ENCODE results near the gene KCNQ5.
"Not testable (repeated sequence)": the region's sequence is repeated elsewhere in the genome, so short reads cannot be mapped to it uniquely, and the experiment has no call there.

KCNQ5 gene

DNA sequence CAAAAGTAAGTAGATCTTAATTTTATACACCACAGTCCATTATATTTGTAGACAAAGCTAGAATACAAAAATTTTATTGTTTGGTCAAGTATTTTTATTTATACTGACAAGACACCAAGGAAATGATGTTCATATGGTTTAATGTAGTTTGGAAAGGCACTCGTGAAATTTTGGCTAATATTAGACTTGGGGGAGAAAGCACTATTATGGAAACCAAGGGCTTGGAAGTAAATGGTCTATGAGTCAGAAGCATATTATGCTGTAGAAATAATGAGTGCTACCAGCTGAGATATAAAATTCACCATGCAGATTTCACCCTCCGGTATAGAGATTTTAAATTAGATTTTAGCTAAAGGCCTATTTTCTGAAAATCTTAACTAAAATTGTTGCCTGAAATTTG lies 233.6 kb downstream of the KCNQ5 start:
- DNase-seq: no peak

DNA sequence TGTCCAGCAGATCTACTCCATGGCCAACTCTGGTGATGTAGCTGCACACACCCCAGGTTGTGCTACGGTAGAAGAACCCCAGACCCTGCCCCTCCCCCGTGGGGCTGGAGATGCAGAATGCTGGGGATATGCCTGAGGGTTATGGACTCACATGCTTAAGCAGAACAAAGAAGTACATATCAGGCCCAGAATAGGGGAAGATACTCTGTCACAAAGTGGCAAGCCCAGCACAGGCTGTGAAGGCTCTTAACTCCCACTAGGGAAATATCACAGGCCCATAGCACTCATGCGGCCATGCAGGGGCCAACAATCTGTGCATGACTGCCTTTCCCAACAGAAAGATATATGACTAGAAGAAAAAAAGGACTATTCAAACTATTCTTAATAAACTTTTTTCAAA lies 234.9 kb downstream of the KCNQ5 start:
- DNase-seq: no peak

DNA sequence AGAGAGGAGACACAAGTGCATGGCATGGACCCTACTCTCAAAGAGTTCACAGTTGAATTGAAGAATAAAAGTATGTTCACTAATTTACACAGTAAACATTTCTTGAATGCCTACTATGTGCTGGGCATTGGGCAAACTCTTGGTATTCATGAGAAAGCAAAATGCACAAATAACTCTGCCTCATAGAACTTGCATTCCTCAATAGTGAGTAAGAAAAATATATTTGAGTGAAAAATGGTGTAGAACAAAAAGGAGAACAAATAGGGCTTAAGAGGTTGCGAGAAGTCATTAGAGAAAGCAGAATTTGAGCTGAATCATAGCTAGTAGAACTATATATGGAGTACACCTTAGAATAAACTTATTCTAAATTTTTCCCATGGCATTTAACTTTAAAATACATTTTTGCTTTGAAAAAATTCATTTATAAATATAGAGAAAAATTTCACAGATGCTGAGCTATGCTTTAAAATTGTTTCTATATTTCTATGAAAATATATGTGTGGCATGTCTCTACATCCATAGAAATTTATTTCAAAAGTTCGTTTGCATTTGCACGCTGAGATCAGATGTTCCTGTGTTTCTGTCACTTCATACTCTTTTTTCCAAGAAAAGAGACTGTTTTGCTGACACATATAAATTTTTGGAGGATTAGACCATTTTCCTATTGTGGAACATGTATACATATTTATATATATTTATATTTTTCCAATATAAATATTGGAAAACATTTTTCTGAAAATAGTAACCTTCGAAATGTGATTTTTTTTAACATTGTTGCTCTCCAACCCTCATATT lies 236.1 kb downstream of the KCNQ5 start:
- peak; percentile 54 for DNase-seq

DNA sequence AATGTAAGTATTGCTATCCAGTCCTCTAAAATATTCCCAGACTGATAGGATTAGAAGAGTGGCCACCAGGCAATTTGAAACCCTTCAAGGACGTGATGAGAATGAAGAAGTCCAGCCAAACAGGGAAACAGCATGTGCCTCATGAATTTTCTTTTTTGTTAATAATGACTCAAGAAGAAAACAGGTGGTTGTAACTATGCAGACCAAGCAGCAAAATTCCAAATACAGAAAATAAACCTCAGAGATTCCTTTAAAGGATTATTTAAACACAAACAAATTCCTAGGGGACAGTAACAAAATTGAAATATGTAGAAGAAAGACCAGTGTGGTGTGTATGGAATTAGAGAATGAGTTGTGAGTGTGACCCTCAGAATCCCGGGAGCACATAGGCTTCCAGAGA lies 239.2 kb downstream of the KCNQ5 start:
- DNase-seq: no peak

DNA sequence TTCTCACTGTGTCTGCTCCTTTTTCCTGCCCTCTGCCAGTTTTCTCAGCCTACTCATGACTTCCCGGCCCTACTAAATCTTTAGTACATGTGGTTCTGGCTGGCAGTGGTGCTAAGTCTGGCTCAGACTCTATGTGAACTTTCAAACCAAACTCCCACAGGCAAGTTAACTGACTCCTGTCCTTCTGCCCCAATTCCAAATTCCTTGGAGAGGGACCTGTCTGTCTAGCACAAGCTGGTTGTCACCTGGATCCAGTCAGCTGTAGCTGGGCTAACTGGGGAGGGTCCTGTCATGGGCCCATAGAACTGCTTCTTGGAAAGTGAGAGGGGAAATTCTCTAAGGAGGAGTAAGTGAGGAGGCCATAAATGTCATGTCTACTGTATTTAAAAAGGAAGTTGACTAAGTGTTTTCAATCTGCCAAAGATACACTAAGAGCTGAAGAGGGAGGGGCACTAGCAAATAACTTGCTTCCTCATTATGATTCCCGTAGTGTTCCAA lies 240.1 kb downstream of the KCNQ5 start:
- peak; percentile 76 for DNase-seq

DNA sequence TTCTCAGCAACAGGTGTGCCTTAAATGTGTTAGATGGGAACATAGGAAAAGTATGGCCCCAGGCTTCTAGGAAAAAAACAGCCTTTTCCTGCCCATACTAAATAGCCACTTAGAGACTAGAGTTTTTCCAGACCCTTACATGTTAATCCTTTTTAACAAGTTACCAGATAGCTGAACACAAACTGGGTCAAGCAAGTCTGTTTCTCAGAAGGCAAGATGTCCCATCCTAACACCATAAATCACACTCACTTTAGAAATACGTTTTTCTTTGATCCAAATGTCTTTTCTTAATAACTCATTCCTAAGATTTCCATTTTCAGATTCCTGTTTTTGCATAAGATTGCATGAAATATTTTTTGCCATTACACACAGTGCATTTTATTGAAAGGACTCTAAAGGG lies 241.3 kb downstream of the KCNQ5 start:
- no peak for DNase-seq

DNA sequence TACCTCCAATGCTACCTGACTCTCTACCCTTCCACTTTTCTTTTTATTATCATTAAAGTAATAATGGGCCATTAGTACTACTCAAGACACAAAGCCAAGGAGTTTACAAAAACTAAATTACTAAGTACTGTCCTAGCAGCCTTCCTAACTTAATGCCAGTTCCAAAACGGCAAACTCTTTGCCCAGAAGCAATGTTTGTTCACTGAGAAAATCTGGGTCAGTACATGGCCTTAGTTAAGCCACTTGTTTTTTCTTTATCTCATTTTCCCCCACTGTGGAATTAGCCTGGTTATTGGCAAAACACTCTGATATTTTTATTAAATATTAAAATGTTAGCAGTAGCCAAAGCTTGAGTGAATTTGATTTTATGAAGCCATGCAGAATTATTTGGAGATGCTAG lies 242.4 kb downstream of the KCNQ5 start:
- no peak for DNase-seq

DNA sequence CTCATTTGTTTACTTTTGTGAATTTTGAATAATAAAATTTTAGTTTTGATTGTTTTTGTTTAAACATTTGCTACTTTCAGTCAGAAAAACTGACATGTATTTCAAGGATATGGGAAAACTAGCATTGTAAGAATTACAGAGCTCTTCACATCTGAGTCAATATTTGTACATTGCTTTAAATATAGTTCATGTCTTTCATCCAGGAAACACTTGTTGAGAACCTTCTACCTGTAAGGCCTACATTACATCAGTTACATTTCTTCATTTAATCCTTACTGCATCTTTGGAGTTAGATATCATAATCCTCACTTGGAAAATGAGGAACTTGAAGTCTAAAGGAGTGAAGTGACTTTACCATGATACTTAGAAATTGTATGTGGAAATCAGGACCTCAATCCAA lies 242.9 kb downstream of the KCNQ5 start:
- no peak for DNase-seq

DNA sequence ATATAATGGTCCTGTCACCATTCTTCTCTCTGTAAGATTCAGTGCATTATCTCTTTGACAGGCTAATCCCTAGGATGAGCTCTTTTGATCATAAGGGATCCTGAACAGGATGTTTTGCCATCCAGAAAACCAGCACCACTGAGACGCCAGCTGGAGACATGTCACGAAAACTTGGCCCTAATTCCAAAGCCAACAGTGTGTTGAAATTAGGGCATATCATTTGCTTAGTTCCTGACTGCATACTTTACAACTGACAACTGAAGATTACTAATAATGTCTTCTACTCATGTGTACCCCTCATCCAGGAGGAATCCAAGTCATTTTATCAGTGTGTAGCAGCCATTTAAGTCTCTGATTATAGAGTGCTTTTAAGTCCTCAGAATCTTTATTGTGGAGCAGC lies 243.6 kb downstream of the KCNQ5 start:
- DNase-seq: peak; percentile 51

DNA sequence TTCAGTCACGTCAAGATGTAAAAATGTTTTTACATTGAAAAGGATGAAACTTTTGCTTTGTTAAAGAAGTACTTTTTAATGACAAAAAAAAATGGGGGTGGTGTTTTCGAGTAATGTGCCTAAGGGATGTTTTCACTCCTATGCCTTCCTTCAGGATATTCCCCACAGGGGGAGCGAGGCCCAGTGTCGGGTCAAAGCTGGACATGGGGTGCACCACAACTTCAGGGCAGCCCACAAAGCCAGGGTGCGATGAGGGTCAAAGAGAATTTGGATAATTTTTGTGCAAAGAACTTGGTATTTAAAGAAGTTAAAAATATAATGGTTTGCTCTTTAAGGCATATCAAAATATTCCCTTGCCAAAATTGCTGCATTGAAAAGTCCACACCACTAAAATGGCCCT lies 247.8 kb downstream of the KCNQ5 start:
- DNase-seq: no peak

DNA sequence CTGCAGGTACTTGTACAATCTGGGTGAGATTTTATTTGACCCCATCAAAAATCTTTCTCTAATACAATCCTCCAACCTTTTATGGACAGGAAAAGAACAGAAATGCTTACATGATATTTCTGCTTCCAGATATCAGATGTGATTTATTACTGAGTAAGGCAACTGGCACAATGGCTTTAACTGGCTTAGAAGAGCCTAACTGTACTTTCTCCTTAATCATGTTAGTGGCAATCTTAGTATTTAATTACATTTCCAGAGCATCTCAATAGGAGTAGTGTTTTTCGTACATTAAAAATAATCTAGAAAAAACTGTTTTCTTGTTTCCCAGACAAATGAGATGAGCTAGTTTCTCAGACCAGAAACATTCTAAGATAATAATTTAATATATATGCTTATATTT lies 251.6 kb downstream of the KCNQ5 start:
- DNase-seq: no peak

DNA sequence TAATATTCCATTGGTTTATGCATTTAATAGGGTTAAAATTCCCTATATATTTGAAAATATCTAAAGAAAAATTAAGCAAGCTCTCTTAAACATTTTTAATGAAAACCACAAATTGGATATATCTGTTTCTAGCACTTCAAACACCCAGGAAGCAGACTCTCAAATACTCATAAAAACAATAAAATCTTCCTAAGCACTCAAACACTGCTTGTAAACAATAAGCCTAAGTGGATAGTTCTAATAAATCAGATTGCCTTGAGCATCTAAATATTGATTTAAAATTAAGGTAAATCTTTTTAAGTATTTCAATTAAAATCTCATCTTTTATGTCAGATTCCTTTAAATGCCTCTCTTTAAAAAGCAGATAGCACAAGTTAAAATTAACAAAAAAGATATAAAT lies 254.4 kb downstream of the KCNQ5 start:
- DNase-seq: no peak

DNA sequence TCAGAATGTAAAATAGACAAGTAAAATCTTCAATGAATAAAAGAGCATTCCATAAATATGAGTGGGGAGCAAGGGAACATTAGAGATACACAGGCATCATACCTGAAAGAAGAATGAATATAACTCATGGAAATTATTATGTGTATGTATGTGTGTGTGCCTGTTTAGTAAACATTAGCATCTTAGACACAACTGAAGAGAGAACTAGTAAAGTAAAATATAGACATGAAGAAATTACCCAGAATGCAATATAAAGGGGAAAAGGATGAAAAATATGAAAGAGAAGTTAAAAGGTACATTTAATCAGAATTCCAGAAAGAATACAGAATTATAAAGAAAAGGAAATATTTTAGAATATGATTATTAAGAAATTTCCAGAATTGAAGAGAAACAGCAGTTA lies 264.3 kb downstream of the KCNQ5 start:
- DNase-seq: no peak

DNA sequence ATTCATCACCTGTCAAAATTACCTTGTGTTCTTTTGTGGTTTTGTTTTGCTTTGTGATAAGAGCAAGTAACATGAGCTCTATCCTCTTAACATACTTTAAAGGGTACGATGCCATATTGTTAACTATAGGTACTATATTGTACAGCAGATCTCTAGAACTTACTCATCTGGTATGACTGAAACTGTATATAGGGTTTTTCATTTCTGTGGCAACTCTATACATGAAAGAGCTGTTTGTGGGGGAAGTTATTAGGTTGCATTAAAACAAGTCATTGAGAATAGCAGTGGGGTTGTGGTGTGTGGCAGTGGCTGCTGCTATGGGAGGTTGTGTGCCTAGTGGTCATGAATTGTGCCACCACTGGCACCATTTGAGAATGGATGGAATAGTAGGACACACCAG lies 268.4 kb downstream of the KCNQ5 start:
- no peak for DNase-seq

DNA sequence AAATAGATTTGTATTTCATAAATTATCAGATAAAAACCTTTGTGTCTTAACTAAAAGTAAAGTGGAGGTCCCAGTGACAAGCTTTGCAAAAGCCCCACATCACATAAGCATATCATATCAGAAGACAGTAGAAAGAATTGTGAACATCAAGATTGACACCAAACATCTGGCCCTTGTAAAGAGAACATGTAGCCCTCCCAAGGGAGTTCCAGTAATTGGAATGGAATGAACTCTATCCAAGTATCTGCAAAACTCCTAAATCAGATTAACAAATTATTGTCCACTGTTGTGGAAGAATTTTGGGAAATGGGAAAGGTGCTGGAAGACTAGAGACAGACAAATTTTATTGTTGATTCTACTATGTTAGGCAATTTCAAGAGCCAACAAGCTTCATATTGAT lies 268.8 kb downstream of the KCNQ5 start:
- no peak for DNase-seq

DNA sequence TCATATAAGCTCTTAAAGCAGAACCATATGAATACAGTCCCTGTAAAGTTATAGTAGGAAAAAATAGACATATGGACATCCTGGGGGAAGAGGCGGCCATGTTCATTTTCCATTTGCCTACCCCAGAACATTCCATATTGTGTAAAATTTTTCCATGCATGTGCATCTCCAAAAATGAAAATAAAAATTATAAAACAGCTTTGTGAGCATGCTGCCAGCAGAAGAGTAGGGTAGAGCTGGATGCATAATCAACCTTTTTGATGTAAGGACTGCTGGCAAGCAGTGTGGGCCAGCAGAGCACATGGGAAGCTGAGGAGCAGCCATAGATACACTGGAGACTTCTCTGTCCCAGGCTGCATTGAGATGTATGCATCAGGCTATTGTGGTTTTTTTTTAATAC lies 271.0 kb downstream of the KCNQ5 start:
- no peak for DNase-seq

DNA sequence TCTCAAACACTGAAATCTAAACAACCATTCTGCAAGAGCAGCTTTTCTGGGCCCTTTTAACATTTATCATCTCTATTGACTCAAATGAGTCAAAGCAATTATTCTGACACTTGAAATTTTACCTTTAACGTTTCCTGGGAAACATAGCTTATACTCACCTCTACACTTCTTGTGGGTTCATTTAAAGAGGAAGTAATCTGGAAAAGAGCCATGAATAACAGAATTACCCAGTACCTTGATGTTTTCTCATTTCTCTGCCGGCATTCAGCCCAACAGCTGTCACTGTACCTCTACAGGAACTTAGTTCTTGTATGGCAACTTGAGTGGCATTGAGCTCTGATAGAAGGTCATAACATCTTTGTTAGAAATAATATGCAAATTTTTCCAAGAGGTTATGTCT lies 272.2 kb downstream of the KCNQ5 start:
- DNase-seq: no peak

DNA sequence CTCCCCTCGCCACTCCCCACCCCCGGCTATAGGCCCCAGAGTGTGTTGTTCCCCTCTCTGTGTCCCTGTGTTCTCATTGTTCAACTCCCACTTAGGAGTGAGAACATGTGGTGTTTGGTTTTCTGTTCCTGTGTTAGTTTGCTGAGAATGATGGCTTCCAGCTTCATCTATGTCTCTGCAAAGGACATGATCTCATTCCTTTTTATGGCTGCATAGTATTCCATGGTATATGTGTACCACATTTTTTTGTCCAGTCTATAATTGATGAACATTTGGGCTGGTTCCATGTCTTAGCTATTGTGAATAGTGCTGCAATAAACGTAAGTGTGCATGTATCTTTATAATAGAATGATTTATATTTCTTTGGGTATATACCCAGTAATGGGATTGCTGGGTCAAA lies 276.4 kb downstream of the KCNQ5 start:
- DNase-seq: not testable (repeated sequence)

DNA sequence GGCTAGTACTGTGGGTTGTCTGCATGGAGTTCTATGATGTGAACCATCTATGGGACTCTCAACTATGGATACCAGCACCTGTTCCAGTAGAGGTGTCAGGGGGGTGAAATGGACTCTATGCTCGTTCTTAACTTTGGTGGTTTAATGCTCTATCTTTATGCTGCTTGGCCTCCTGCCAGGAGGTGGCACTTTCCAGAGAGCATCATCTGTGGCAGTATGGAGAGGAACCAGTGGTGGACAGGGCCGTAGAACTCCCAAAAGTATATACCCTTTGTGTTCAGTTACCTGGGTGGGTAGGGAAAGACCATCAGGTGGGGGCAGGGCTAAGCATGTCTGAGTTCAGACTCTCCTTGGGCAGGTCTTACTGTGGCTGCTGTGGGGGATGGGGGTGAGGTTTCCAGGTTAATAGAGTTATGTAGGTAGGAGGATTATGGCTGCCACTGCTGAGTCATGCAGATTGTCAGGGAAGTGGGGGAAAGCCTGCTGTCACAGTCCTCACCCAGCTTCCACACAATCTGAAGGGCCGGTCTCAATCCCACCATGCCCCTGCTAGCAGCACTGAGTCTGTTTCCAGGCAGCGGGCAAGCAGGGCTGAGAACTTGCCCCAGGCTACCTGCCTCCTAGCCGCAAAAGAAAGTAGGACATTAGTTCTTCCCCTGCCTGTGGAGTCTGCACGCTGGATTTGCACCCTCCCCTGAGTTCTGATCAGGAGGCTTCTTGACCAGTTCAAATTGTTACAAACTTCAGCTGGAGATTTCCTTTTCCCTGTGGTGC lies 284.0 kb downstream of the KCNQ5 start:
- no peak for DNase-seq

DNA sequence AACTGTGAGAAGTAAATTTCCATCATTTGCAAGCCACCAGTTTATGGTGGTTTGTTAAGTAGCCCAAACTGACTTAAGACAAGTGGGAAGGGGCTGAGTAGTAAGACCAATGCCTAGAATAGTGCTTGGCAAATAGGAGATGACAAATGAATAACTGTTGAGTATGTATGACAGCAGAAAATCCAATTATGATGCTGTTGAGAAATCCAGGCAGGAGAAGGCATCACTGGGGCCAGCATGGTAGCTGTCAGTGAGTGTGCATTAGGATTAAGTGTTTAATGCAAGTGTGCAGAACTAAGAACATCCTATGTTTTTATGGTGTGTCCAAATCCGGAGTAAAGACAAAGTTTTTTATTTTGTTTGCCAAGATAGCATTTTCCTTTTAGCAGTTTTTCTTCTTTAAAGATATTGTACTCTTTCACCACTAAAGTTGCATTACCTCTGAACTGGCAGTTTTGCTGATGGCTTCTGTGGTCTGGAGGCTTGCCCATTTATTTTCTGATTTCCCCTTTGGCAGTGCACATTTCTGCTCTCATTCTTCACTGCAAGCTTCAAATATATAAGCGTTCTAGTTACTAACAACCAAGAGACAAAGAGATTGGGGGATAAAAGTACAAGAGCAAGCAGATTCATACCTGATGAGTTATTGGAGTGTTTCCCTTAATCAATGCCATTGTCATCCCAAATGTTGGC lies 289.7 kb downstream of the KCNQ5 start:
- peak; percentile 42 for DNase-seq

DNA sequence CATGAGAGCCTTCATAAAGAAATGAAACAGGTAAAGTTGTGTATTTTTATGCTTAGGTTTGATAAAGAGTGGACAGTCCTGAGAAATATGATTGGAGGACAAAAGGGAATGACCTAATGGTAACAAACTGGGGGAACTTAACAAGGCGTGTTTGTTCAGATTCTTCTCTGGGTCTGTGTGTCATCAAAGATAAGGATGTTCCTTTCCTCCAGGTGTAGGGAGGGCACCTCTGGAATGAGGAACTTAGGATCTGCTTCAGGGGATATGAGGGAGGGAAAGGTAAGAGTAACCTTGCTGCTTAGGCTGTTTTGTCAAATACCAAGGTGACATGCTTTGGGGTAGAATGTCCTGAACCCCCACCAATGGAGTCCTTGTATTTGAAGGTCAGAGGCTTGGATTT lies 291.9 kb downstream of the KCNQ5 start:
- peak; percentile 47 for DNase-seq

DNA sequence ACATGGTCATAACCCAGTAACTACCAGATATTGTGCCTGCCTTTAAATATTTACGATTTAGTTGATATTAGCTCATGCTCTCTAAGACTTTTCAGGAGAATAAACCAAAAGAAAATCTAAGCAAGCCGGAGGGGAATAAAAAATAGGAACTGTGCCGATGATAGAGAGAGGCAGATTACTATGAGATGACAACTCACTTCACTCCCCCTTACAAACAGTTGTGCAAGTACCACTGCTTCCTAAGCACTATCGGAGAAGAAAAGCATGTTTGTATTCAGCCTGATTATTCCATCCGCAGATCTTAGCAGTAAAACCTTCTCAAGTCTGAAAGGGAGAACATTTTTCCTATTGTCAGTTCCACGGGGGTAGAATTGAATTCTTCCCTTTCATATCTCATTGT lies 294.4 kb downstream of the KCNQ5 start:
- DNase-seq: no peak

DNA sequence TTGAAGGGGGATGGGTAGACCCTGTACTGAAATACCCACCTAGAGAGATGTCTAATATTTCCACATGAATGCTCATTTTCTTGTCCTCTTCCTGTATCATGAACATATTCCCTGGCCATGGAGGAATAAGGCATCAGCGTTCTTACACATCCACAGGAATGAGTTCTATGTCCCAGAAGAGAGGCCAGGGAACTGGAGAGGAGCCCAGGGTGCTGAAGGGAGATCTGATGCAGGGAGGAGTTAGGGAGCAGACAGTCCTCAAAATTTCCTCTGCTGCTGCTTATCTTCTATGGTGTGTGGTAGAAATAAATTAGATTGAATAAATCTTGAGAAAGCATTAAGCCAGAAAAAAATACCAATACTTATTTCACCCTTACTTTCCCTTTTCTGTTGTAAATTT lies 295.0 kb downstream of the KCNQ5 start:
- DNase-seq: no peak

DNA sequence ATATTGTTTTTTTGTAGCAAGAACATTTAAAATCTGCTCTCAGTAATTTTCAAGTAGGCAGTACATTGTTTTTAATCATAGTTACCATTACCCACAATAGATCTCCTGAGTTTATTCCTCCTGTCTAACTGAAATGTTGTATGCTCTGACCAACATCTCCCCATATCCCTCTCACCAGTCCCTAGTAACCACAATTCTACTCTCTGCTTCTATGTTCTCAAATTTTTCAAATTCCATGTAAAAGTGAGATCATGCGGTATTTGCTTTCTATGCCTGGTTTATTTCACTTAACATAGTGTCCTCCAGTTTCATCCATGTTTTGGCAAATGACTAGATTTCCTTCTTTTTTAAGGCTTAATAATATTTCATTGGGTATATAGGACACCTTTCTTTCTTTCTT lies 300.5 kb downstream of the KCNQ5 start:
- peak; percentile 49 for DNase-seq

Data from NCI-H226 (cell line).